OCI-LY1 (cell line): ENCODE measurements around the gene TMA16.

Experiments
- H2AFZ ChIP-seq: fragments of 200-600 bp; sonication (generic), shearing (Covaris generic); 2 replicates; pipeline ENCODE4 v1.6.0; 2014; ENCODE audit warnings: antibody characterized with exemption, mild to moderate bottlenecking, low read length
- H3F3A ChIP-seq: fragments of 200-600 bp; sonication (generic), shearing (Covaris generic); 2 replicates; pipeline ENCODE4 v1.6.0; 2014; ENCODE audit warnings: mild to moderate bottlenecking, antibody characterized with exemption, low read length, moderate library complexity; ENCODE audit not compliant: insufficient read depth
- H3K27ac ChIP-seq: fragments of 200-600 bp; sonication (generic); 2 replicates; pipeline ENCODE4 v1.5.1; 2014; ENCODE audit warnings: low read length, mixed run types, mild to moderate bottlenecking, low read depth; ENCODE audit not compliant: poor library complexity, severe bottlenecking
- H3K27me3 ChIP-seq: fragments of 200-600 bp; sonication (generic); 2 replicates; pipeline ENCODE4 v1.6.0; 2014; ENCODE audit warnings: antibody characterized with exemption, mild to moderate bottlenecking, low read length, moderate library complexity; ENCODE audit not compliant: insufficient read depth
- H3K36me3 ChIP-seq: fragments of 200-600 bp; sonication (generic); 2 replicates; pipeline ENCODE4 v1.6.1; 2014; ENCODE audit warnings: mild to moderate bottlenecking, antibody characterized with exemption, low read length, moderate library complexity, mixed read lengths; ENCODE audit not compliant: insufficient read depth
- H3K4me1 ChIP-seq: fragments of 200-600 bp; sonication (generic); 2 replicates; pipeline ENCODE4 v1.5.1; 2014; ENCODE audit warnings: mild to moderate bottlenecking, low read length, moderate library complexity; ENCODE audit not compliant: insufficient read depth, severe bottlenecking
- H3K4me2 ChIP-seq: fragments of 200-600 bp; sonication (generic), shearing (Covaris generic); 2 replicates; pipeline ENCODE4 v1.6.1; 2014; ENCODE audit warnings: low read length
- H3K4me3 ChIP-seq: fragments of 200-600 bp; sonication (generic); 2 replicates; pipeline ENCODE4 v1.5.1; 2014; ENCODE audit warnings: low read length, low read depth, mild to moderate bottlenecking, mixed read lengths; ENCODE audit not compliant: poor library complexity, severe bottlenecking
- H3K79me2 ChIP-seq: fragments of 200-600 bp; shearing (Covaris generic); 2 replicates; pipeline ENCODE4 v1.6.1; 2016; ENCODE audit warnings: mixed run types, low read length, mixed read lengths; ENCODE audit not compliant: insufficient read depth
- H3K9ac ChIP-seq: fragments of 200-600 bp; sonication (generic), shearing (Covaris generic); 2 replicates; pipeline ENCODE4 v1.6.1; 2014; ENCODE audit warnings: mild to moderate bottlenecking, low read length, mixed read lengths
- H3K9me2 ChIP-seq: fragments of 200-600 bp; sonication (generic), shearing (Covaris generic); 2 replicates; pipeline ENCODE4 v1.6.1; 2014; ENCODE audit warnings: low read depth, mild to moderate bottlenecking, low read length, mixed read lengths
- H3K9me3 ChIP-seq: fragments of 200-600 bp; shearing (Covaris generic); 2 replicates; pipeline ENCODE4 v1.6.1; 2014; ENCODE audit warnings: low read length, mixed read lengths
- H4K20me1 ChIP-seq: fragments of 200-600 bp; sonication (generic), shearing (Covaris generic); 2 replicates; pipeline ENCODE4 v1.6.0; 2016; ENCODE audit warnings: mild to moderate bottlenecking, low read length; ENCODE audit not compliant: insufficient read depth
- EZH2 ChIP-seq: fragments of 200-600 bp; sonication (generic), shearing (Covaris generic); IDR thresholded peaks from 2 replicates; pipeline ENCODE4 v1.8.0; 2017; ENCODE audit warnings: borderline replicate concordance, mixed run types, mild to moderate bottlenecking, antibody characterized with exemption, low read length, moderate library complexity, mixed read lengths
- TF ChIP-seq, protein P1 (sequence below): fragments of 200-600 bp; sonication (generic), shearing (Covaris generic); IDR thresholded peaks from 2 replicates; pipeline ENCODE4 v1.5.1; 2017; ENCODE audit warnings: mild to moderate bottlenecking, antibody characterized with exemption, low read length, moderate library complexity, mixed read lengths

The TMA16 gene

DNA sequence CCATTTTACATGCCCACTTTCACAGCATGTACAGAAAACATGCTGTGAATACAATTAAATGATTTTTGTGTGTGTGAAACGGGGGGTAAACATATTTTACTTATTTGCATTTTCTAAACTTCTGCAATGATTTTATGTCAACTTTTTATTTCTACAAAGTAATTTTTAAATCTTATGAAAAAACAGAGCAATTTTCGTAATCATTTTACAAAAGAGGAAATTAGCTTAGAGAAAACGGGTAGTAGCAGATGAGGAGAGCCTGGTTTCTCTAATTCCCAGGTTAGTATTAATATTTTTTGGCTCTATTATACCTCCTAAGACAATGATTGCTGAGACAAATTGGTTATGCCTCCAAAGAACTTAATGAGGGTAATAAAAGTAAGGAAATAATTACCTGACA is 24.1 kb upstream of the TMA16 start:
- H2AFZ ChIP-seq, result no peak overlapping the region
- no peaks in the 10 kb centered on the region for H3K27me3 ChIP-seq
- H3K27ac ChIP-seq, result no peak overlapping the region
- no peaks in the 10 kb centered on the region for H3F3A ChIP-seq
- H3K9me3 ChIP-seq, result no peaks in the 10 kb centered on the region
- no peaks in the 10 kb centered on the region for H3K36me3 ChIP-seq
- H3K9me2 ChIP-seq, result no peaks in the 10 kb centered on the region
- TF ChIP-seq, protein P1, sequence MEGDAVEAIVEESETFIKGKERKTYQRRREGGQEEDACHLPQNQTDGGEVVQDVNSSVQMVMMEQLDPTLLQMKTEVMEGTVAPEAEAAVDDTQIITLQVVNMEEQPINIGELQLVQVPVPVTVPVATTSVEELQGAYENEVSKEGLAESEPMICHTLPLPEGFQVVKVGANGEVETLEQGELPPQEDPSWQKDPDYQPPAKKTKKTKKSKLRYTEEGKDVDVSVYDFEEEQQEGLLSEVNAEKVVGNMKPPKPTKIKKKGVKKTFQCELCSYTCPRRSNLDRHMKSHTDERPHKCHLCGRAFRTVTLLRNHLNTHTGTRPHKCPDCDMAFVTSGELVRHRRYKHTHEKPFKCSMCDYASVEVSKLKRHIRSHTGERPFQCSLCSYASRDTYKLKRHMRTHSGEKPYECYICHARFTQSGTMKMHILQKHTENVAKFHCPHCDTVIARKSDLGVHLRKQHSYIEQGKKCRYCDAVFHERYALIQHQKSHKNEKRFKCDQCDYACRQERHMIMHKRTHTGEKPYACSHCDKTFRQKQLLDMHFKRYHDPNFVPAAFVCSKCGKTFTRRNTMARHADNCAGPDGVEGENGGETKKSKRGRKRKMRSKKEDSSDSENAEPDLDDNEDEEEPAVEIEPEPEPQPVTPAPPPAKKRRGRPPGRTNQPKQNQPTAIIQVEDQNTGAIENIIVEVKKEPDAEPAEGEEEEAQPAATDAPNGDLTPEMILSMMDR, result no peak
- TF ChIP-seq EZH2, result no peak
- no peaks in the 10 kb centered on the region for H3K4me1 ChIP-seq
- no peak overlapping the region for H3K9ac ChIP-seq
- H3K4me3 ChIP-seq, result no peak overlapping the region
- no peaks in the 10 kb centered on the region for H3K79me2 ChIP-seq
- H3K4me2 ChIP-seq, result no peak overlapping the region
- no peaks in the 10 kb centered on the region for H4K20me1 ChIP-seq

DNA sequence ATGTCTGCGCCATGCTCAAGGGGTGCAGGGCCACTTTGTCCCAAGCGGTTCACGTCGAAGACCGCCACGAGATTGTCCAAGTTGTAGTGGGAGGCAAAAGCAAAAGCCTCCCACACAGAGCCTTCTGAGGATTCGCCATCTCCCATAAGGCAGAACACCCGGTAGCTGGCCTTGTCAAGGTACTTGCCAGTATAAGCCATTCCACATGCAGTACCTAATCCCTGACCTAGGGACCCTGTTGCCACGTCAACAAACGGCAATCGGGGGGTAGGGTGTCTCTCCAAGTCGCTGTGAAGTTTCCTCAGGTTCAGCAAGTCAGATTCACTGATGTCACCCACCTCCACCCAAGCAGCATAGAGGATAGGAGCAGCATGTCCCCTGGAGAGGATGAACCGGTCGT is 21.4 kb upstream of the TMA16 start:
- TF ChIP-seq EZH2, result no peak
- TF ChIP-seq, protein P1, result no peak
- Histone ChIP-seq H3K4me2 (no peak overlapping the region), H3K9me2 (no peaks in the 10 kb centered on the region), H3K27me3 (no peaks in the 10 kb centered on the region), H2AFZ (no peak overlapping the region), H3K4me1 (no peaks in the 10 kb centered on the region), H3K27ac (no peak overlapping the region), H3K9ac (no peak overlapping the region), H3K4me3 (no peak overlapping the region), H3K9me3 (no peaks in the 10 kb centered on the region), H3F3A (no peaks in the 10 kb centered on the region), H4K20me1 (no peaks in the 10 kb centered on the region), H3K36me3 (no peaks in the 10 kb centered on the region), H3K79me2 (no peaks in the 10 kb centered on the region)

DNA sequence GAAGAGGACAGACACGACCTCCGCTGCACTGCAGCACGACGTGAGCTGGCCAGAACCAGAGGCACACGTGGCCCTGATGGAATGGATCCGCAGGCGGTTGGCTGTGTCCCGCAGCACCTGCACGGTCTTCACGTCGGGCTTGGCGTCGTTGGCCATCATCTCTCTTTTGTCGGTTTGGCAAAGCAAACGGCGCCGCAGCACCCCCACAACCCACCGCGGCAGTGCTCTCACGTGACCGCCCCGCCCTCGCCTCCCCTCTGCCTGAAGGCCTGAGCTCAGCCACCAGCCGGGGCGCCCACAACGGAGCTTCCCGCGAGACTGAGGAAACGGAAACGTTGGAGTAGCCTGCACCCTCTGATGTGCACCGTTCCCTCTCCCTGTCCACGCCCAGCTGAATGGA is 20.9 kb upstream of the TMA16 start, which contains the start of gene TKTL2:
TKTL2 (minus strand) TSS at position 179 of the 400 bp plus-strand sequence; CDS start at position 159, 20 bp downstream.
- TF ChIP-seq, protein P1, result no peak
- no peak for TF ChIP-seq EZH2
- no peak within 1 kb of the TSS for H3K27ac ChIP-seq
- no peaks in the 10 kb centered on the region for H3K79me2 ChIP-seq
- H3K36me3 ChIP-seq, result no peaks in the 10 kb centered on the region
- H3K9me3 ChIP-seq, result no peaks in the 10 kb centered on the region
- H3K27me3 ChIP-seq, result no peaks in the 10 kb centered on the region
- no peak within 1 kb of the TSS for H3K4me2 ChIP-seq
- no peak within 1 kb of the TSS for H3K9ac ChIP-seq
- H4K20me1 ChIP-seq, result no peaks in the 10 kb centered on the region
- H2AFZ ChIP-seq, result no peak within 1 kb of the TSS
- no peaks in the 10 kb centered on the region for H3F3A ChIP-seq
- H3K9me2 ChIP-seq, result no peaks in the 10 kb centered on the region
- no peaks in the 10 kb centered on the region for H3K4me1 ChIP-seq
- no peak within 1 kb of the TSS for H3K4me3 ChIP-seq
